ENCODE measurements around the gene AGAP1.

The AGAP1 gene

DNA sequence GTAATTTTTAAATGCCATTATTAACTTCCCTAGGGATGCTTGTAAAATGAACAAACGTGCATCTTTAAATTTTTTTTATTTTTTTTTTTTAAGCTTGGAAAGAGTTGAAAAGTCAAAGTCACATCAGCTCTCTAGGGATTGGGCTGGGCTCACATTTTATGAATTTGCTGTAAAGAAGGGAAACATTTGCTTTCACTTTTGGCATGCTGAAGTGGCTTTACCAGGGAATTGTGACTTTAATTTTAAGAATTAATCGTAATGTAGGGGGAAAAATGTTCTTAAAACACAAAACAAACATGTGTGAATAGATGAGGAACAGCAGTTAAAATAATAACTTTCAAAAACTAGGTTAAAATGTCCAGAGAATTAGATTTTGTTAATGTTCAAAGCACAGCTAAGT is 123.0 kb downstream of the AGAP1 start:
- peaks cover 4% of the 10 kb centered on the region for H3K27me3 Mint-ChIP-seq (ENCODE audit: low read depth)
- H3K4me3 Mint-ChIP-seq = no peak overlapping the region
- no peaks in the 10 kb centered on the region for H3K4me1 Mint-ChIP-seq (ENCODE audit: low read depth)
- no peaks in the 10 kb centered on the region for H3K9me3 Mint-ChIP-seq
- H3K27ac Mint-ChIP-seq = no peak overlapping the region
- no peaks in the 10 kb centered on the region for H3K36me3 Mint-ChIP-seq (ENCODE audit: low read depth)

DNA sequence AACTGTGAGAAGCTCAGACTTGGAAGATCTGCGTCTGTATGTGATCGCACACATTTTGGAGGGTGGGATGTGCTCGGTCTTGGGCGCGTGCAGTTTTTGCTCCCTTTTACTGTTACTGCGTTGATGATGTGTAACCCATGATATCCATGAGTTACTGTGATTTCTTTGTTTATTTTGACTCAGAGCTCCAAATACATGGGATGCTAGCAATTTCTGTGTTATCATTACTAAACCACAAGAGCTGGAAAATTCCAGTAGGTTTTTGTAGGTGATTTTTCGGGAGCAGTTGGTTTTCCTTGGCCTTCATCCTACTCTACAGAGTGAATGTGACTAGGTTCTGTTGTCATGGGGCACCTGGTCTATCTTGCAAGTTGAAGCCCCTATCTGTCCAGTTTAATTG is 124.2 kb downstream of the AGAP1 start:
- Mint-ChIP-seq H3K27ac (no peak overlapping the region), H3K27me3 (ENCODE audit: low read depth) (peaks cover 4% of the 10 kb centered on the region), H3K4me1 (ENCODE audit: low read depth) (no peaks in the 10 kb centered on the region), H3K36me3 (ENCODE audit: low read depth) (no peaks in the 10 kb centered on the region), H3K4me3 (no peak overlapping the region), H3K9me3 (no peaks in the 10 kb centered on the region)

DNA sequence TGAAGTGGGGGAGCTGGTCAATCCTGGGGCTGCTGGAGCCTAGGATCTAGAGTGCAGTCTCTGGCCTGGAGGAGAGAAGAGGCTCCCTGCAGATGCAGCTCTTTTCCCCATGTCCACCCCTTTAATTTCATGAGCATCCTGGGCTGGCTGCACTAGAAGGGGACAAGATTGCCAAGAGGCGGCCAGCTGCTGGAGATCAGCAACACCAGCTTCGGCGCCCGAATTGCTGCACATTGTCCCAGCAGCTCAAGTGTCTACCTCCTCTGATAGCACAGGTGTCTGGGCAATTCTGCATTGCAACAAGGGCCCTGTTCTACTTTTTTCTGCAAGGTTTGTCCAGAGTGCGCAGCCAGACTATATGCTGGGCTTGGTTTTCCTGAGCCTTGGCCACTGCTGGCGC is 125.7 kb downstream of the AGAP1 start:
- Mint-ChIP-seq H3K4me1 (ENCODE audit: low read depth) (no peaks in the 10 kb centered on the region), H3K36me3 (ENCODE audit: low read depth) (no peaks in the 10 kb centered on the region), H3K9me3 (no peaks in the 10 kb centered on the region), H3K27me3 (ENCODE audit: low read depth) (no peaks in the 10 kb centered on the region), H3K27ac (no peak overlapping the region), H3K4me3 (no peak overlapping the region)

DNA sequence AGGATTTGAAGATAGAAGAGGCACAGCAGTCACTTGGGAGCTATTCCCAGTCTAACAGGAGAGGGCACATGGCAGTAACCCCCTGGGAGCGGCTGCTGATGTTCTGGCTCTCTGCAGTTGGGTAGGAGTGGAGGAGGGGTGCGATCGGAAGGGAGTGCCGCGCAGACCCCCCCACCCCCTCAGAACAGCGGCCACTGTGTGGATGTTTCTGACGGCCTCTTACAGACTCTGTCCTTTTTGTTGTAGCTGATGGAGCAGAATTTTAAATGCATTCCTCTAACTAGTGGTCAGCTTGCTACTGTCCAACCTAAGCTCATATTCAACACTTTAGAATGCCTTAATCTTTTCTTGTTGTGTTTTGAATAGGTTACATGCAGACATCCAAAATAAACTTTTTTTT is 127.9 kb downstream of the AGAP1 start:
- Mint-ChIP-seq H3K36me3 (ENCODE audit: low read depth) (no peaks in the 10 kb centered on the region), H3K4me1 (ENCODE audit: low read depth) (no peaks in the 10 kb centered on the region), H3K27me3 (ENCODE audit: low read depth) (no peaks in the 10 kb centered on the region), H3K27ac (no peak overlapping the region), H3K9me3 (no peaks in the 10 kb centered on the region), H3K4me3 (no peak overlapping the region)

DNA sequence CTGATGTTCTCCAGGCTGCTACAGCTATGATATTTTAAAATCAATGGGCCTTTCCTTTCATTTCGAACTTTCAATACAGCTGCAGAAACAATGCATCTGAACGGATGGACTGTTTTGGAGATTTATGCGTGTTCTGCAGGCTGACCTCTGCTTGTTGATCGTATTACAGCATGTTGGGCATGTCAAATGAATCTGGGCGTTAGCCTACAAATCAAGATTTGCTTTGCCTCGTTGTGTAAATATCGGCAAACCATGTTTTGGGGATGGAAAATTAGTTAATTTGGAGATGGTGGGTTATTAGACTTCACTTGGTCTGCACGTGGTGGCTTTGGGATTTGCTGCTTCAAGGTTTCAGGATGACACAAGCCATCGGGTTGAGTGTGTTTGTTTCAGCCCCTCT is 129.3 kb downstream of the AGAP1 start:
- Mint-ChIP-seq H3K4me3 (no peak overlapping the region), H3K27me3 (ENCODE audit: low read depth) (no peaks in the 10 kb centered on the region), H3K4me1 (ENCODE audit: low read depth) (no peaks in the 10 kb centered on the region), H3K36me3 (ENCODE audit: low read depth) (no peaks in the 10 kb centered on the region), H3K9me3 (no peaks in the 10 kb centered on the region), H3K27ac (no peak overlapping the region)

DNA sequence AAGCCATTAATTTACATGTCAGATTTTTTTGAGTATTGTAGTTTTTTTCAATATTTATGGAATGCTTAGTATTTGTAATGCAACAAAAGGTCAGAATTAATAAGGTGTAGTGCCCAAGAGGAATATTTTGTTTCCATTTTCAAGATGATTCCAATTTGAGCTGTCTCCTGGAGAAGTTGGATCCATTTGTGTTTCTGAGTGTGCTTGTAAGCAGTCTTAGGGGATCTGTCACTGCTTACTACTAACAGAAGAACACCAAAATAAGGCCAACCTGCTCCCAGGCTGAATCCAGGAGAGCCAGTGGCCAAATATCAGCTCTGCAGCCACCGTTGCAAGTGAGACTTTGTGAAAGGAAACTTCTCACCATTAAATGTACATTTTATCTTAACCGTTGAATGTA is 129.9 kb downstream of the AGAP1 start:
- Mint-ChIP-seq H3K36me3 (ENCODE audit: low read depth) (no peaks in the 10 kb centered on the region), H3K9me3 (no peaks in the 10 kb centered on the region), H3K4me3 (no peak overlapping the region), H3K27me3 (ENCODE audit: low read depth) (no peaks in the 10 kb centered on the region), H3K4me1 (ENCODE audit: low read depth) (no peaks in the 10 kb centered on the region), H3K27ac (no peak overlapping the region)

DNA sequence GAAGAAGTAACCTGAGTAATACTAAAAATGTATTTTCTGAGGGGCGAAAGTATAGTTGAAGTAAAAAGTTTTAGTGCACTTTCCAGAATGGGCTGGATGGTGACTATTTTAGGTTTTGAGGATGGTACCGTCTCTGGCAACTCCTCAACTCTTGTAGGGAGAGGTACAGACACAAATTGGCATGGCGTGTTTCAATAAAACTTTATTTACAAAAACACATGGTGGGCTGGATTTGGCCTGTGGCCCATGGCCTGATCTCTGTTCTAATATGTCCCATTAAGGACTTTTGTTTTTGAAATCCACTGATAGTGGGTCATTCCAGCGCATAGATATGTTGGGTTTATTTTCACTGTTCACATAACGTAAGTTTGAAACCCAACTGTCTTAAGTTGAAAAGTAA is 132.8 kb downstream of the AGAP1 start:
- Mint-ChIP-seq H3K27me3 (ENCODE audit: low read depth) (no peaks in the 10 kb centered on the region), H3K9me3 (no peaks in the 10 kb centered on the region), H3K36me3 (ENCODE audit: low read depth) (no peaks in the 10 kb centered on the region), H3K4me3 (no peak overlapping the region), H3K27ac (no peak overlapping the region), H3K4me1 (ENCODE audit: low read depth) (no peaks in the 10 kb centered on the region)

DNA sequence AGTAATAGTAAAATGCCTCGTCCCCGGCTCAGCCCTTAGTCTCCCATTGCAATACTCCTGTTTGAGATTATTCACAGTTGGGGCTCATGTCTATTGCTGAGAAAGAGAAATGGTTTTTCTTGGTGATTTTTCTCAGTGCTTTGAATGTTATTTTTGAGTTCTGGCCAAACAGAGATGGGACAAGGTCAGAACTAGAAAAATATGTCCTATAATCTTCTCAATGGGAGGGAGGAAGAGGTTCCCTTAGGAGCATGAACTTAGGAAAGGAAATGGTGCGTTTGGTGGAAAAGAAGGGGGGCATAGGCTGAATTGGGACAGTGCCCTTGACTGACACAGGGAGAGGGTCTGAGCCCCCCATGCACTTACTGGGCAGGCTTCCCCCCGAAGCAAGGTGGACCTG is 133.8 kb downstream of the AGAP1 start:
- Mint-ChIP-seq H3K27me3 (ENCODE audit: low read depth) (no peaks in the 10 kb centered on the region), H3K27ac (no peak overlapping the region), H3K36me3 (ENCODE audit: low read depth) (no peaks in the 10 kb centered on the region), H3K9me3 (no peaks in the 10 kb centered on the region), H3K4me1 (ENCODE audit: low read depth) (no peaks in the 10 kb centered on the region), H3K4me3 (no peak overlapping the region)

DNA sequence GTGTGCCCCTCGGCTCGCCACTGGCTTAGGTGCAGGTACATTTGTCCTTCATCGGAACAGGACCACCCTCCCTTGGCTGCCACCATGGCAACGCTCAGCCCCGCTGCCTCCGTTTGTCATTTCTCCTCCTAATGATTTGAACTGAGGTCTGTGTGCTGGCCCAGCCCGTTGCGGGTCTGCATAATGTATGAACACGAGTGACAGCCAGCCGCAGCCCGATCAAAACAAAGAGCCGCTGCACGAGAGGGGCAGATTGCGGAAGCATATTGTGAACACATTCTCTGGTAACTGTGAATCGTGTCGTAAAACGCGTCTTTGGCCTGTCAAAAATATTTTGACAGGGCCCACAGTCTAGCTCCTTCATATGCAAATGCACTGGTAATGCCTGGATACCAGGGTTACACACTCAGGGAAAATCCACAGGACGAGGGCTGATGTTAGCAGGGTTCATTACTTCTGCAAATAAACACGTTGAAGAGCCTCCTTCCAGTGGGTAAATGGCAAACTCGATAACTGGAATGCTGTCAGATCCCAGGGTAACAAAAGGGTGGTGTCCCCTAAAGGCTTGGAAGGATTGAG is 137.0 kb downstream of the AGAP1 start:
- no peaks in the 10 kb centered on the region for H3K27me3 Mint-ChIP-seq (ENCODE audit: low read depth)
- no peaks in the 10 kb centered on the region for H3K36me3 Mint-ChIP-seq (ENCODE audit: low read depth)
- no peak overlapping the region for H3K4me3 Mint-ChIP-seq
- H3K27ac Mint-ChIP-seq = no peak overlapping the region
- no peaks in the 10 kb centered on the region for H3K9me3 Mint-ChIP-seq
- no peaks in the 10 kb centered on the region for H3K4me1 Mint-ChIP-seq (ENCODE audit: low read depth)

DNA sequence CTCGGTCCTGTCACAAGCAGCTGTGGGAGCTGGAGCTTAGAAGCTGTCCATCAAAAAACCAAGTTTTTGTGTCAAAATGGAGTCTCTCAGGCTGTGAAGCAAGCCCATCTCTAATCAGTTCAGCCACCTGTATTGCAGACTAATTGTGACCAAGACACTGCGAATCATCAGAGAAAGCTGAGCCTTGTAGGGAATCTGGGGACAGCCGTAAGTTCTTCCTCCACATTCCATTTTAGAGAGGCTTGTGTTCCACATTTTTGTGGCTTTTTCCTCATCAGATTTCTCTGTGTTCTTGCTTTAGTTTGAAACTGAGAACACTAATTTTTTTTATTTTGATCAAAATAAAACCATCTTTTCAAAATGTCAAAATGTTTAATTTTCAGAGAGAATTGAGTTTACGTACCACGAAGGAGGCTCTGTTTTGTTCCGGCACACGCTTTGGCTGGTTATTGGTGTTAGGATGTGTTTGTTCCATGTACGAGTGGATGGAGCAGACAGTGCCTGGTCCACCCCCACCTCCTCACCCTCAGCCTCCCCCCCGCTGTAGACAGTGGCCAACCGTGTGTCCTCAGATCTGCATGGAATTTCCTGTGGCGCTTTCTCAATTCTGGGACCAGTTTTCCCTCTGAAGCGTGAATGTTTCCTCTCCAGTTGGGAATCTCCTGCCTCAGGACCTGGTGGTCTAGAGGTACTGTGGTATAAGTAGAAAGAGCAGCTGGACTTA is 140.8 kb downstream of the AGAP1 start:
- H3K4me1 Mint-ChIP-seq (ENCODE audit: low read depth) = no peaks in the 10 kb centered on the region
- H3K36me3 Mint-ChIP-seq (ENCODE audit: low read depth) = no peaks in the 10 kb centered on the region
- no peak overlapping the region for H3K4me3 Mint-ChIP-seq
- H3K27ac Mint-ChIP-seq = no peak overlapping the region
- no peaks in the 10 kb centered on the region for H3K9me3 Mint-ChIP-seq
- peaks cover 5% of the 10 kb centered on the region for H3K27me3 Mint-ChIP-seq (ENCODE audit: low read depth)

DNA sequence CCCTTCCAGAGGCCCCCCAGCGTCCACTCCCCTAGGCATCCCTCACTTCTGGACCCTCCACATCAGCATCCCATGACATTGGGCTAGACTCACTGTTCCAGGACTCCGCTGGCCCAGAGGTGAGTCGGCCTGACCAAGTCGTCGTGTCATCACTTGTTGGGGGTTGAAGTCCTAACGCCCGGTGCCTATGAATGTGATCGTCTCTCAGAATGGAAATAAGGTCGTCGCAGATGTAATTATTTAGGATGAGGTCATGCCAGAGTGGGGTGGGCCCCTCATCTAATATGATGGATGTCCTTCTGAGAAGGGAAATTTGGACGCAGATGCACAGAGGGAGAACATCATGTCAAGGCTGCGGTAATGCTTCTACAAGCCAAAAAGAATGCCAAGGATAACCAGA is 142.7 kb downstream of the AGAP1 start:
- no peak overlapping the region for H3K4me3 Mint-ChIP-seq
- H3K4me1 Mint-ChIP-seq (ENCODE audit: low read depth) = no peaks in the 10 kb centered on the region
- no peak overlapping the region for H3K27ac Mint-ChIP-seq
- no peaks in the 10 kb centered on the region for H3K36me3 Mint-ChIP-seq (ENCODE audit: low read depth)
- H3K27me3 Mint-ChIP-seq (ENCODE audit: low read depth) = peaks cover 5% of the 10 kb centered on the region
- H3K9me3 Mint-ChIP-seq = no peaks in the 10 kb centered on the region

DNA sequence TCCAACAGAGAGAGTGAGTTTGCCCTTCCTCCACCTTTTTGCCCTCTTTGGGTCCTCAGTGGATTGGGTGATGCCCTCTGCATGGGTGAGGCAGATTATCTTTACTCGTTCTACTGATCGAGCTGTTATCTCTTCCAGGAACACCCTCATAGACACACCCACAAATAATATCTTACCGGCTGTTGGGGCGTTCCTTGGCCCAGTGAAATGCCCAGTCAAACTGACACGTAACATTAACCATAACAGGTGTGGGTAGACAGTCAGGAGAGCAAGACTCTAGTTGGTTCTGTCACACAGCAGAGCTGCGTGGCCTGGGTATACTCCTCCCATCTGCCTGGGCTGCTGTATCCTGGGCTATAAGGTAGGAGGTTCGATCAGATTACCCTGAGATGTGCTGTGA is 144.1 kb downstream of the AGAP1 start:
- peaks cover 5% of the 10 kb centered on the region for H3K27me3 Mint-ChIP-seq (ENCODE audit: low read depth)
- no peak overlapping the region for H3K4me3 Mint-ChIP-seq
- no peak overlapping the region for H3K27ac Mint-ChIP-seq
- H3K36me3 Mint-ChIP-seq (ENCODE audit: low read depth) = no peaks in the 10 kb centered on the region
- H3K9me3 Mint-ChIP-seq = no peaks in the 10 kb centered on the region
- H3K4me1 Mint-ChIP-seq (ENCODE audit: low read depth) = no peaks in the 10 kb centered on the region

DNA sequence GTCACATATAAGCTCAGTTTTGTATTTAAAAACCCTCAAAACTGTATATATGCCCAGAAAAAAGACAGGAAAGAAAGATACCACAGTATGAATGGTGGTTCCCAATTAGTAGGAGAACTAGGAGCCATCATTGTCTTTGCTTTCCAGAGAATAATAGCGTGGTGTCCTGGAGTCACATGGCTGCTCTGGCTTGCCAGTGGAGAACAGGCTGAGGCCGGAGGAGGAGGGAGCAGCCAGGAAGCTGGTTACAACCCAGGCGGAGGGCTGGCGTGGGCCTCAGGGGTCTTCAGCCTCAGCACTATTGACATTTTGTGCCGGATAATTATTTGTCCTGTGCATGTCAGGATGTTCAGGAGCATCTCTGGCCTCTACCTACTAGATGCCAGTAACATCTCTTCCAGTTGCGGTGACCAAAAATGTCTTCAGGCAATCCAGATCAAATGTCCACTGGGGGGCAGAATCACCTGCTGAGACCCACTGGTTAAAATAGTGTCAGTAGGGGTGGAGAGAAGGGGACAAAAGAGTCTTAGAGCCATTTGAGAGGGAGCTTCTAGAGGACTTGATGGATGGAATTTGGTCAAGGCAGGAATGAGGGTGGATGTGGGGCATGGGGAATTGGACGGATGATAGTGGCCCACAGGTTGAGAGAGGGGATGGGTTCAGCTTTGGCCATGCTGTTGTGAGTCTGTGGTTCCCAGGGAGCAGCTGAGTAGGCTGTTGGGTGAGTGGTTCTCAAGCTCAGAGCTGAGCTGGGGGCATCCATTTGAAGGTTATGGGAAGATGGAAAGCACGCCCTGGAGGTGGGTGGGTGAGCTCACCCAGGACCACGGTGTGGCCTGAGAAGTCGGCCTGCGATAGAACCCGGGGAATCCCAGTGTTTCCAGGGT is 144.9 kb downstream of the AGAP1 start:
- Mint-ChIP-seq H3K36me3 (ENCODE audit: low read depth) (no peaks in the 10 kb centered on the region), H3K27ac (no peak overlapping the region), H3K4me1 (ENCODE audit: low read depth) (no peaks in the 10 kb centered on the region), H3K9me3 (no peaks in the 10 kb centered on the region), H3K27me3 (ENCODE audit: low read depth) (peaks cover 5% of the 10 kb centered on the region), H3K4me3 (no peak overlapping the region)

DNA sequence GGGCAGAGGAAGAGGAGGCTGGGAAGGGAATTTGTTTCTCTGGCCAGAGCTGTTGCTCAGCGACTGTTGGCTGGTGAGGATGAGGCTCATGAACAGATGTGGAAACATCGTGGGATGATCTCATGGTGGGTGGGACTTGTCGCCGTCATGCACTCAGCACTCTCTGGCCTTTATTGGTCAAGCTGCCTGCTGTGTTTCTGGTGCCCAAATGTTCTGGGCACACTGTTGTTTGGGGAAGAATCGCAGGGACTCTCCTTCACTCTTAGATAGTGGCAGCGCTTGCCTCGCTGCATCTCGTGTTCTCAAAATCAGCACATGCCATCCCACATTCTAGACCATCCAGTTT is 145.6 kb downstream of the AGAP1 start:
- Mint-ChIP-seq H3K9me3 (no peaks in the 10 kb centered on the region), H3K4me1 (ENCODE audit: low read depth) (no peaks in the 10 kb centered on the region), H3K36me3 (ENCODE audit: low read depth) (no peaks in the 10 kb centered on the region), H3K27me3 (ENCODE audit: low read depth) (peaks cover 5% of the 10 kb centered on the region), H3K4me3 (no peak overlapping the region), H3K27ac (no peak overlapping the region)

DNA sequence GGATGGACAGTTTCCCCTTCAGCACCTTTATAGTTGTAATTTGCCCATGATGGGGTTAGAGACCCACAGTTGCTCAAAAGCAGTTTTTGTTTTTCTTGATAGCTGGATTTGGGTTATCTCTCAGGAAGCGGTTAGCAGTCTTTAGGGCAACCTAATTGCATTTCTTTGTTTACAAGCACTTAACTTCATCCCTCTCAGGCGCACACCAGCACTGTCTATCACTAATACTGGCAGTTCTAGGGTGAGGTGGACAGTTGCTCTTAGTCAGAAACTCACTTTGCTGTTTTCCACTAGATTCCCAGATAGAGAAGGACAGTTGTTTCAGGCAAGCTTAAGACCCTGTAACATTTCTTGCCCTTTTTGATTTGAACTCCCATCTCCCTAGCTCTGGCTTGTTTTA is 146.0 kb downstream of the AGAP1 start:
- Mint-ChIP-seq H3K27ac (no peak overlapping the region), H3K36me3 (ENCODE audit: low read depth) (no peaks in the 10 kb centered on the region), H3K4me3 (no peak overlapping the region), H3K4me1 (ENCODE audit: low read depth) (no peaks in the 10 kb centered on the region), H3K9me3 (no peaks in the 10 kb centered on the region), H3K27me3 (ENCODE audit: low read depth) (peaks cover 5% of the 10 kb centered on the region)

All from T-helper 1 cell treated with Interleukin-12 subunit alpha and Interleukin-12 subunit beta and Interleukin-4 antibody, amounts not matched to agents 30 μg/mL and 1 μg/mL, for 36 hours (primary cell).